HL-60 (cell line): ENCODE measurements around the gene ZNF497.

Source experiments
- DNase-seq, 2 experiments: peaks; one replicate each; pipeline ENCODE4 v3.0.0-alpha.2; 2010 to 2020; ENCODE audit warnings: low read depth in 1 of 2, low spot score in 1 of 2
- H3K27ac ChIP-seq: fragments of 250-450 bp; sonication (Bioruptor Pico); replicated peaks from 2 replicates; pipeline ENCODE4 v1.5.1; 2020; ENCODE audit warnings: mild to moderate bottlenecking, moderate library complexity
- H3K27me3 ChIP-seq: fragments of 250-450 bp; sonication (Bioruptor Pico); 2 replicates; pipeline ENCODE4 v1.5.1; 2021; ENCODE audit warnings: mild to moderate bottlenecking, moderate library complexity; ENCODE audit not compliant: insufficient read depth, poor library complexity, severe bottlenecking
- H3K4me3 ChIP-seq: replicated peaks from 2 replicates; pipeline ENCODE4 v1.5.1; 2011; ENCODE audit warnings: mild to moderate bottlenecking, control low read depth, low read length; ENCODE audit not compliant: insufficient read depth
- GABPA ChIP-seq: IDR thresholded peaks from 2 replicates; pipeline ENCODE4 v1.6.1; 2012; ENCODE audit warnings: low read depth
- POLR2AphosphoS5 ChIP-seq: IDR thresholded peaks from 2 replicates; pipeline ENCODE4 v1.6.1; 2012; ENCODE audit warnings: low read depth
- SPI1 ChIP-seq: IDR thresholded peaks from 2 replicates; pipeline ENCODE4 v1.6.1; 2012; ENCODE audit warnings: low read depth, mild to moderate bottlenecking, borderline replicate concordance
- TF ChIP-seq, protein P1 (sequence below): IDR thresholded peaks from one replicate; pipeline ENCODE4 v1.5.1; 2011; ENCODE audit warnings: low read length, control low read depth, inconsistent platforms; ENCODE audit not compliant: insufficient read depth
- TF ChIP-seq, protein P2 (sequence below): IDR thresholded peaks from 2 replicates; pipeline ENCODE4 v1.6.1; 2012; ENCODE audit warnings: low read depth; ENCODE audit not compliant: insufficient replicate concordance

Gene ZNF497

DNA sequence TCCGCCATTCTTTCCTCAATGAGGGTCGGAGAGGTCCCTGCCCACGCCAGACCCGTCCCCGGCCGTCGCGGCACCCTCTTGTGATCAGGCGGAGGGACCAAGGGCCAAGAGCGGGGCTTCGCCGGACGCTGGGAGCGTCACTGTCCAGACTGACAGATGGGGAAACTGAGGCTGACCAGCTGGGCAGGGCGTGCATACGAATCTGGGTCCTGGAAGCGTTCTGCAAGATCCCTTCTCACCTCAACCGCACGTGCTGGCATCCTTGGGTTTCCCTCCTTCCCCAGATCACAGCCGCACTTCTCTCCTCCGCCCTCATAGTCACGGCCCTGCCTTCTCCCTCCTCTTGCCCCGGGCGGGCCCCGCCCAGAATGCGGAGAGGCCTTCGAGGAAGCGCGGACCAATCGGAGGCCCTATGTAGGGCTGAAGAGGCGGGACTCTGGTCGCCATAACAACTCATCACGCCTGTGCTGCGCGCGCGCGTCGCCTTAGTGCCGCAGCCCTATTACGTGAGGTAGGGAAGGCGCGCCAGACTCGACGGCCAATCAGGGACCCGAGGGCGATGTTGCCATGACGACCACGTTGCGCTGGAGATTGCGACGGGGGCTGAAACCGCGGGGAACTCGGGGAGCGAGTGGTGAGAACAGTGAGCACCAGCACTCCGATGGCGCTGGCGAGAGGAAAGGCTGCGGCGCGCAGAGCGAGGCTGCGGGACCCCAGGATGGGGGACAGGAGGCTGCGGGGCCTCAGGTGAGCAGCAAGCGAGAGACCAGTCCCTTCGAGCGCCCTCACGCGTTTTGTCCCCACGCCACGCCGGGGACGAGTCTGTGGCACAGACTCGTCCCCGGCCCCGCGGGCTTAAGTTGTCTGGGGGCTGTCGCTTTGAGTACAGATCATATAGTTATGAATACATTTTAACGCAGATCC lies 38.6 kb upstream of the ZNF497 start:
- H3K4me3 ChIP-seq, result peak overlapping the region; percentile 73
- peak overlapping the region; percentile 61 for H3K27ac ChIP-seq
- H3K27me3 ChIP-seq, result no peaks in the 10 kb centered on the region
- DNase-seq, result peak; percentile 99 to 100
- TF ChIP-seq SPI1 (peak; percentile 10; the same call in 1 of the 2 replicates), POLR2AphosphoS5 (peak; percentile 85; the same call in 1 of the 2 replicates)
- TF ChIP-seq, protein P1, sequence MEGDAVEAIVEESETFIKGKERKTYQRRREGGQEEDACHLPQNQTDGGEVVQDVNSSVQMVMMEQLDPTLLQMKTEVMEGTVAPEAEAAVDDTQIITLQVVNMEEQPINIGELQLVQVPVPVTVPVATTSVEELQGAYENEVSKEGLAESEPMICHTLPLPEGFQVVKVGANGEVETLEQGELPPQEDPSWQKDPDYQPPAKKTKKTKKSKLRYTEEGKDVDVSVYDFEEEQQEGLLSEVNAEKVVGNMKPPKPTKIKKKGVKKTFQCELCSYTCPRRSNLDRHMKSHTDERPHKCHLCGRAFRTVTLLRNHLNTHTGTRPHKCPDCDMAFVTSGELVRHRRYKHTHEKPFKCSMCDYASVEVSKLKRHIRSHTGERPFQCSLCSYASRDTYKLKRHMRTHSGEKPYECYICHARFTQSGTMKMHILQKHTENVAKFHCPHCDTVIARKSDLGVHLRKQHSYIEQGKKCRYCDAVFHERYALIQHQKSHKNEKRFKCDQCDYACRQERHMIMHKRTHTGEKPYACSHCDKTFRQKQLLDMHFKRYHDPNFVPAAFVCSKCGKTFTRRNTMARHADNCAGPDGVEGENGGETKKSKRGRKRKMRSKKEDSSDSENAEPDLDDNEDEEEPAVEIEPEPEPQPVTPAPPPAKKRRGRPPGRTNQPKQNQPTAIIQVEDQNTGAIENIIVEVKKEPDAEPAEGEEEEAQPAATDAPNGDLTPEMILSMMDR, result no peak
- TF ChIP-seq, protein P2, sequence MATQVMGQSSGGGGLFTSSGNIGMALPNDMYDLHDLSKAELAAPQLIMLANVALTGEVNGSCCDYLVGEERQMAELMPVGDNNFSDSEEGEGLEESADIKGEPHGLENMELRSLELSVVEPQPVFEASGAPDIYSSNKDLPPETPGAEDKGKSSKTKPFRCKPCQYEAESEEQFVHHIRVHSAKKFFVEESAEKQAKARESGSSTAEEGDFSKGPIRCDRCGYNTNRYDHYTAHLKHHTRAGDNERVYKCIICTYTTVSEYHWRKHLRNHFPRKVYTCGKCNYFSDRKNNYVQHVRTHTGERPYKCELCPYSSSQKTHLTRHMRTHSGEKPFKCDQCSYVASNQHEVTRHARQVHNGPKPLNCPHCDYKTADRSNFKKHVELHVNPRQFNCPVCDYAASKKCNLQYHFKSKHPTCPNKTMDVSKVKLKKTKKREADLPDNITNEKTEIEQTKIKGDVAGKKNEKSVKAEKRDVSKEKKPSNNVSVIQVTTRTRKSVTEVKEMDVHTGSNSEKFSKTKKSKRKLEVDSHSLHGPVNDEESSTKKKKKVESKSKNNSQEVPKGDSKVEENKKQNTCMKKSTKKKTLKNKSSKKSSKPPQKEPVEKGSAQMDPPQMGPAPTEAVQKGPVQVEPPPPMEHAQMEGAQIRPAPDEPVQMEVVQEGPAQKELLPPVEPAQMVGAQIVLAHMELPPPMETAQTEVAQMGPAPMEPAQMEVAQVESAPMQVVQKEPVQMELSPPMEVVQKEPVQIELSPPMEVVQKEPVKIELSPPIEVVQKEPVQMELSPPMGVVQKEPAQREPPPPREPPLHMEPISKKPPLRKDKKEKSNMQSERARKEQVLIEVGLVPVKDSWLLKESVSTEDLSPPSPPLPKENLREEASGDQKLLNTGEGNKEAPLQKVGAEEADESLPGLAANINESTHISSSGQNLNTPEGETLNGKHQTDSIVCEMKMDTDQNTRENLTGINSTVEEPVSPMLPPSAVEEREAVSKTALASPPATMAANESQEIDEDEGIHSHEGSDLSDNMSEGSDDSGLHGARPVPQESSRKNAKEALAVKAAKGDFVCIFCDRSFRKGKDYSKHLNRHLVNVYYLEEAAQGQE, result no peak

DNA sequence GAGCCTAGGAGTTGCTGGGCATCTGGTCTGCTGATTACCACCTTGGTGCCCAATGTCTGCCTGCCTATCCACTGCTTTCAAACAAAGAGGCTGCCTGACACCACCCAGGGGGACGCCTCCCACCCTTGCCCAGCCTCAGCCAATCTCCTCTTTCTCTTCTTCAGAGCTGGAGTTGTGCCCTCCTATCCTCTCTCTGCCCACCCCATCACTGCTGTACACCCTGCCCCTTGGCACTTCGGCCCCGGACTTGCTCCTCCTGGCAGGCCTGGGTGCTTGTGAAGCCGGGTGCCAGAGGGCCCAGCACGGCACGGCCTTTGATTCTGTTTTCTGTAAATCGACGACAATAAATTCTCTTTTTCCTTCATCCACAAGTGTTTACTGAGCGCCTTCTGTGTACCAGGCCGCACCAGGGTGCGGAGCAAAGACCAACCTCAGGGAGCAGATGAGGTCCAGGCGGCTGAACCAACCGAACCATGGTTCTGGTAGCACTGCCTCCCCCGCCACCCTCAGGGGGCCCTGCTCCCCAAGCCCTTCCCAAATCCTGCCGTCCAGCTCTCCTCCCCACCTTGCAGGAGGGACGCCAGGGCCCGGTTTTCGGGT lies 37.9 kb upstream of the ZNF497 start:
- Histone ChIP-seq H3K4me3 (no peak overlapping the region), H3K27ac (no peak overlapping the region), H3K27me3 (no peaks in the 10 kb centered on the region)
- no peak for DNase-seq
- TF ChIP-seq POLR2AphosphoS5 (no peak), SPI1 (no peak), GABPA (no peak)
- TF ChIP-seq, protein P2, result no peak
- TF ChIP-seq, protein P1, result no peak

DNA sequence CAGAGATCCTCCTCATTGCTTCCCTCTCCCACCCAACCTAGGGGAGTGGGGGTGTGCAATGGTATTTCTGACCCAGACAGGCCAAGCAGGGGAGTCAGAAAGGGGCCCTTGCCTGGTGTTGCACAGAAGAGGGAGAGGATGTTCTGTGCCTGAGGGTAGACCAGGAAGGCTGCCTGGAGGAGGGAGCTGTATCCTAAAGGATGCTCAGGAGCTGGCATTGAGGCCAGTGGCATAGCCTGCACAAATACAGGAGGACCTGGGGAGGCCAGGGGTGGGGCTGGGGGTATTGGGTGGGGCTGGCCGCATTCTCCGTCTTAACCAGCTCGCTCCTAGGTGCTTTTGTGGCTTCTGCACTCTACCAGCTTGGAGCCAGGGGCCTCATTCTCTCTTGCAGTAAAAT lies 37.4 kb upstream of the ZNF497 start:
- Histone ChIP-seq H3K27ac (no peak overlapping the region), H3K27me3 (no peaks in the 10 kb centered on the region), H3K4me3 (no peak overlapping the region)
- TF ChIP-seq, protein P2, result no peak
- TF ChIP-seq SPI1 (no peak), GABPA (no peak), POLR2AphosphoS5 (no peak)
- TF ChIP-seq, protein P1, result no peak
- DNase-seq, result no peak
